GM20000 (cell line): ENCODE measurements around the gene CACNG5.

Source experiments
- DNase-seq: peaks from one replicate; pipeline ENCODE4 v3.0.0; 2012; ENCODE audit warnings: low spot score
- TF ChIP-seq, protein P1 (sequence below): IDR thresholded peaks from 2 replicates; pipeline ENCODE4 v1.5.1; 2012; ENCODE audit warnings: mild to moderate bottlenecking, control low read depth; ENCODE audit errors: extremely low read depth, missing control alignments

The CACNG5 gene

GRCh38 chr17:66810951-66811682 is 23.8 kb upstream of the CACNG5 start:
- no peak for DNase-seq
- TF ChIP-seq, protein P1, sequence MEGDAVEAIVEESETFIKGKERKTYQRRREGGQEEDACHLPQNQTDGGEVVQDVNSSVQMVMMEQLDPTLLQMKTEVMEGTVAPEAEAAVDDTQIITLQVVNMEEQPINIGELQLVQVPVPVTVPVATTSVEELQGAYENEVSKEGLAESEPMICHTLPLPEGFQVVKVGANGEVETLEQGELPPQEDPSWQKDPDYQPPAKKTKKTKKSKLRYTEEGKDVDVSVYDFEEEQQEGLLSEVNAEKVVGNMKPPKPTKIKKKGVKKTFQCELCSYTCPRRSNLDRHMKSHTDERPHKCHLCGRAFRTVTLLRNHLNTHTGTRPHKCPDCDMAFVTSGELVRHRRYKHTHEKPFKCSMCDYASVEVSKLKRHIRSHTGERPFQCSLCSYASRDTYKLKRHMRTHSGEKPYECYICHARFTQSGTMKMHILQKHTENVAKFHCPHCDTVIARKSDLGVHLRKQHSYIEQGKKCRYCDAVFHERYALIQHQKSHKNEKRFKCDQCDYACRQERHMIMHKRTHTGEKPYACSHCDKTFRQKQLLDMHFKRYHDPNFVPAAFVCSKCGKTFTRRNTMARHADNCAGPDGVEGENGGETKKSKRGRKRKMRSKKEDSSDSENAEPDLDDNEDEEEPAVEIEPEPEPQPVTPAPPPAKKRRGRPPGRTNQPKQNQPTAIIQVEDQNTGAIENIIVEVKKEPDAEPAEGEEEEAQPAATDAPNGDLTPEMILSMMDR, result no peak

DNA sequence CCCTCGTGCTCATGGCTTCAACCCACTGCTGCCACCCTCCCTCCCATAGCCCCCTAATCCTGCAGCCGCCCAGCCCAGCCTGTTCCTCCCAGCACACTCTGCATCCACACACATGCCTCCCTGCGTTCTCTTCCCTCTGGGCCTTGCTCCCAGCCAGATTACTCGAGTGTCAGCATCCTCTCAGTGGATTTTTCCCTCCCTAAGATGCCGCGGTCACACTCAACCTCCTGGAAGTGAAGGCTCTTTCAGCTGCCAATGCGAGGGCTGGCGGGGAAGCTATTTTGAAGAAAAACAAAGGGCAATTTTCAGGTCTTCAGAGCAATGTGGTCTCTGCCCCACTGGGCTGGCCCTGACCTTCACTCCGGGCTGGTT is 23.2 kb upstream of the CACNG5 start:
- DNase-seq, result no peak

GRCh38 chr17:66812571-66812970 is 22.3 kb upstream of the CACNG5 start:
- TF ChIP-seq, protein P1, result no peak
- DNase-seq, result no peak

More for the DNA sequence above, 23.2 kb upstream of the CACNG5 start:
- TF ChIP-seq, protein P1, result no peak

DNA sequence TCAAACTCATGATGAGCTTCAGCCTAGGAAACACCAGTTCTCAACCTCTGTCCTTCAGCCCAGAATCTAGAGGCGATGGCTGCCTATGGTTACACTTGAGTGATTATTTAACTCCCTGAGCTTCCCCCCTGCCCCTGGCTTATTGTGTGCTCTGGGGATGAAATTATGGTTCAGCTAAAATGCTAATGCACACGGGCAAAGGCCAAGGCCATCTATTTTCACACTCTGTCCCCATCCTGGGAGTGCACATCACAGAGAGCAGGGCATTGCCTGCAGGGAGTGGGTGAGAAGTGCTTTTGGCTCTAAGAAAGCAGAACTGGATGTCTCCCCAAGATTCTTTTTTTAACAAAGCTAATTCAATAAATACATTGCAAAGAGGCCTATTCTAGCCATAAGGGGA is 21.6 kb upstream of the CACNG5 start:
- TF ChIP-seq, protein P1, result no peak
- no peak for DNase-seq

DNA sequence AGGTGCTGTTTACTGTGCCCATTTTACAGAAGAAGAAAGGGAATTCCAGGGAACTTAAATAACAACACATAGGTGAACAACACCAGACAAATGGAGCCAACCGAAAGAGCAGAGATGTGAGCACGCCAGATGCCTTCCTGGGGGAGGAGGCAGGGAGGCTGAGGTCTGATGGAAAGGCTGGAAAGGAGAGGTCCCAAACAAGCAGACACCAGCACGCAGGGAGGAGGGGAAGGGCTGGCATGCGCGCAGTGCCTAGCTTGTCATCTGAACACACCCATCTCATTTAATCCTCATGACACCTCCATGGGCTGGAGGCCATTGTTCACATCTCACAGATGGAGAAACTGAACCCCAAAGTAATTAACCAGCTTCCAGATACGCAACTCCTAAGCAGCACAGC is 20.9 kb upstream of the CACNG5 start:
- TF ChIP-seq, protein P1, result no peak
- no peak for DNase-seq

DNA sequence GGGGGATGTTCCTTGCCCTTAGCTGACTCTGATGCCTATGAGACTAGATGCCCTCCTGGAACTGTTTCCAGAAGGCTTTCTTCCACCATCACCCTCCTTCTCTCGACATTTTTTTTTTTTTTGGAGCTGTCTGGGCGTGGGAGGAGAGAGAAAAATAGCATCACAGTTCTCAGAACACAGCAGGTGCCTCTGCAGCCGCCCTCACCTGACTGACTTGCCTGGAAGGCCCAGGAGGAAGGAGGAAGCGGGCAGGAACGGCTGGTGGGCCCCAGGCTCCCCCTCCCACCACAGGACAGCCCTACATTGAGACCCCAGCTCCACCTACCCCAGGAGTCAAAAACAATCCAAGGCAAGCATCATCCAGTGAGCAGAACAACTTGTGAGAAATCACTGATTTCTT is 20.3 kb upstream of the CACNG5 start:
- TF ChIP-seq, protein P1, result no peak
- DNase-seq, result no peak

DNA sequence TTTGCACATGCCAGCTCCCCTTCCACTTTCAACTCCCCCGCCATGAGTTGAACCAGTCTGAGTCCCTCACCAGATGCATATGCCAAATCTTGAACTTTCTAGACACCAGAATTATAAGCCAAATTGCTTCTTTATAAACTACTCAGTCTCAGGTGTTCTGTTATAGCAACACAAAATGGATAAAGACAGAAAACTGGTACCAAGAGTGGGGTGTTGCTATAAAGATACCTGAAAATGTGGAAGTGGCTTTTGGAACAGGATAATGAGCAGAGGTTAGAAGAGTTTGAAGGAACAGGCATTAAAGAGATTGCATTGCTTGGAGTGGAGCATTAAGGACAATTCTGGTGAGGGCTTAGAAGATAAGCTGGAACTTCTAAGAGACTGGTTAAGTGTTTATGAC is 17.2 kb upstream of the CACNG5 start:
- no peak for DNase-seq
- TF ChIP-seq, protein P1, result no peak
